ENCODE data around the gene CCDC15.
A peak's percentile ranks its signal among the peaks of the same experiment; 100 is the strongest.
"Not testable (repeated sequence)": the region's sequence is repeated elsewhere in the genome, so short reads cannot be mapped to it uniquely, and the experiment has no call there.

Gene CCDC15

GRCh38 chr11:125036933-125037332 lies 82.9 kb downstream of the CCDC15 start:
- Histone ChIP-seq H3K4me1 (ENCODE audit: insufficient read depth, poor library complexity, severe bottlenecking) (peaks cover 4% of the 10 kb centered on the region), H3K27me3 (ENCODE audit: insufficient read depth, poor library complexity, severe bottlenecking) (no peaks in the 10 kb centered on the region), H3K4me3 (ENCODE audit: severe bottlenecking) (no peak overlapping the region), H3K36me3 (ENCODE audit: low read depth) (peaks cover 15% of the 10 kb centered on the region), H3K9me3 (ENCODE audit: severe bottlenecking) (no peaks in the 10 kb centered on the region), H3K27ac (ENCODE audit: poor library complexity, severe bottlenecking) (peak overlapping the region; percentile 6)
- DNase-seq (ENCODE audit: low spot score) = no peak
- ATAC-seq (ENCODE audit: low read depth) = peak; percentile 56; the same call in 1 of the 3 replicates
- TF ChIP-seq, protein P1, sequence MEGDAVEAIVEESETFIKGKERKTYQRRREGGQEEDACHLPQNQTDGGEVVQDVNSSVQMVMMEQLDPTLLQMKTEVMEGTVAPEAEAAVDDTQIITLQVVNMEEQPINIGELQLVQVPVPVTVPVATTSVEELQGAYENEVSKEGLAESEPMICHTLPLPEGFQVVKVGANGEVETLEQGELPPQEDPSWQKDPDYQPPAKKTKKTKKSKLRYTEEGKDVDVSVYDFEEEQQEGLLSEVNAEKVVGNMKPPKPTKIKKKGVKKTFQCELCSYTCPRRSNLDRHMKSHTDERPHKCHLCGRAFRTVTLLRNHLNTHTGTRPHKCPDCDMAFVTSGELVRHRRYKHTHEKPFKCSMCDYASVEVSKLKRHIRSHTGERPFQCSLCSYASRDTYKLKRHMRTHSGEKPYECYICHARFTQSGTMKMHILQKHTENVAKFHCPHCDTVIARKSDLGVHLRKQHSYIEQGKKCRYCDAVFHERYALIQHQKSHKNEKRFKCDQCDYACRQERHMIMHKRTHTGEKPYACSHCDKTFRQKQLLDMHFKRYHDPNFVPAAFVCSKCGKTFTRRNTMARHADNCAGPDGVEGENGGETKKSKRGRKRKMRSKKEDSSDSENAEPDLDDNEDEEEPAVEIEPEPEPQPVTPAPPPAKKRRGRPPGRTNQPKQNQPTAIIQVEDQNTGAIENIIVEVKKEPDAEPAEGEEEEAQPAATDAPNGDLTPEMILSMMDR (IDR thresholded peaks at IDR 0.05; ENCODE audit: poor library complexity, severe bottlenecking) = no peak

DNA sequence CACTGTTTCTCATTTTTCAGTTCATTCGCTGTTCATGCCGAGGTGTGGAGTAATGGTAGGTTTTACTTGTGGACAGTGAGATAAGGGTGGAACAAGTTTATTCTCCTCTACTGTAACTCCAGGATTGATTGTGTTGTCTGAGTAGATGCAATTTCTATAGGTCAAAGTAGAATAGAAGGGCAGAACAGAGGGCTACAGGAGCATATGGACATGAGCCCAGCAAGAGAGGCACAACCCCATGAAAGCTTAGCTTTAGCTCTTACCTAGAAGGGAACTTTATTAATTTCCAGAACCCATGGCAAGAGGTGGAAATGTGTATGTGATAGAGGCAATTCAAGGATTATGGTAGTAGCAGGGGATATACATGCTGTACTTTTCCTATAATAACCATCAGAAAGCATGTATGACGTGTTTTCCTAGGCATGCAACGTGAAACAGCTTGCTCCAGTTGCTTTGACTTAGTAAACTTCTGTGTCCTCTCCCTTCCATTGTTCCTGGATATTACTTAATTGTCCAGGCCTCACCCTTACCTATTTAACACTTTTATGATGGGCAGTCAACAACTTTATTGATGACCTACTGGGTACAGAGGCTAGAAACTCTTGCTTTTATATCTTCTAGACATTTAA lies 95.3 kb downstream of the CCDC15 start:
- no peak overlapping the region for H3K4me3 ChIP-seq (ENCODE audit: severe bottlenecking)
- peak overlapping the region; percentile 9 for H3K27ac ChIP-seq (ENCODE audit: poor library complexity, severe bottlenecking)
- H3K36me3 ChIP-seq (ENCODE audit: low read depth) = no peaks in the 10 kb centered on the region
- ATAC-seq (ENCODE audit: low read depth) (peak; percentile 57; the same call in 2 of the 3 replicates), DNase-seq (ENCODE audit: low spot score) (no peak)
- no peaks in the 10 kb centered on the region for H3K27me3 ChIP-seq (ENCODE audit: insufficient read depth, poor library complexity, severe bottlenecking)
- peaks cover 12% of the 10 kb centered on the region for H3K4me1 ChIP-seq (ENCODE audit: insufficient read depth, poor library complexity, severe bottlenecking)
- TF ChIP-seq, protein P1 (IDR thresholded peaks at IDR 0.05; ENCODE audit: poor library complexity, severe bottlenecking) = no peak
- no peaks in the 10 kb centered on the region for H3K9me3 ChIP-seq (ENCODE audit: severe bottlenecking)

GRCh38 chr11:125052047-125052446 lies 98.0 kb downstream of the CCDC15 start:
- peaks cover 12% of the 10 kb centered on the region for H3K4me1 ChIP-seq (ENCODE audit: insufficient read depth, poor library complexity, severe bottlenecking)
- DNase-seq (ENCODE audit: low spot score) = no peak

GRCh38 chr11:125053167-125053566 lies 99.2 kb downstream of the CCDC15 start:
- Histone ChIP-seq H3K4me1 (ENCODE audit: insufficient read depth, poor library complexity, severe bottlenecking) (peaks cover 12% of the 10 kb centered on the region), H3K27me3 (ENCODE audit: insufficient read depth, poor library complexity, severe bottlenecking) (no peaks in the 10 kb centered on the region), H3K9me3 (ENCODE audit: severe bottlenecking) (no peaks in the 10 kb centered on the region), H3K36me3 (ENCODE audit: low read depth) (no peaks in the 10 kb centered on the region), H3K4me3 (ENCODE audit: severe bottlenecking) (no peak overlapping the region), H3K27ac (ENCODE audit: poor library complexity, severe bottlenecking) (no peak overlapping the region)
- ATAC-seq (ENCODE audit: low read depth) = no peak
- no peak for DNase-seq (ENCODE audit: low spot score)
- TF ChIP-seq, protein P1 (IDR thresholded peaks at IDR 0.05; ENCODE audit: poor library complexity, severe bottlenecking) = no peak

More at GRCh38 chr11:125052047-125052446, 98.0 kb downstream of the CCDC15 start:
- no peaks in the 10 kb centered on the region for H3K9me3 ChIP-seq (ENCODE audit: severe bottlenecking)
- no peak overlapping the region for H3K27ac ChIP-seq (ENCODE audit: poor library complexity, severe bottlenecking)
- H3K4me3 ChIP-seq (ENCODE audit: severe bottlenecking) = no peak overlapping the region
- H3K27me3 ChIP-seq (ENCODE audit: insufficient read depth, poor library complexity, severe bottlenecking) = no peaks in the 10 kb centered on the region
- no peak for ATAC-seq (ENCODE audit: low read depth)
- TF ChIP-seq, protein P1 (IDR thresholded peaks at IDR 0.05; ENCODE audit: poor library complexity, severe bottlenecking) = no peak
- H3K36me3 ChIP-seq (ENCODE audit: low read depth) = no peaks in the 10 kb centered on the region

DNA sequence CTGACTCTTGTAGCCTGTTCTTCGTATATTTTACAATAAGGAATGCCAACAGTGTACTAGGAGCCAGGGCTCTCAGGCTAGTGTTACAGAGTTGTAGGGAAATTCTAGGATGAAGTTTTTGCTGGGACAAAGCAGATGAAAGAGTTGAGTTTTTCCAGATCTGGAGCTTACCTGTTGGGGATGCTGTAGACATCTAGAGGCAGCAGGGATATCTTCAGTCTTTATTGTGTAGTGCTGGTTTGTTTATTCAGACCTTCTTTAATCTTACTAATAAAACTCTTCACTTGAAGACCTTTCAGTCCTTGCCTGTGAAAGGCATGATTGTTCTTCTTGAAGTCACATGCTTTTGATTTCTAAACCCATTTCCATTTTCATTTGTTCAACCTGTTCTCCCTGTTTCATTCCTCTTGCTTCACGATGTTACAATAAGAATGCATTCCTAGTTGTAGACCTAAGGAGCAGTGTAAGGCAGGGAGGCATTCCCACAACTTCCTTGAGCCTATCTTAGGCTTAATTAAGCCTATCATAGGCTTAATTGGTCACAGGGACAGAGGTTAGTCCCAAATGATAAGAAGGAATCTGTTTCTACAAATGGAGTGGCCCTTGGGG lies 101.2 kb downstream of the CCDC15 start:
- ATAC-seq (ENCODE audit: low read depth) = no peak
- TF ChIP-seq, protein P1 (IDR thresholded peaks at IDR 0.05; ENCODE audit: poor library complexity, severe bottlenecking) = no peak
- DNase-seq (ENCODE audit: low spot score) = no peak
- Histone ChIP-seq H3K9me3 (ENCODE audit: severe bottlenecking) (no peaks in the 10 kb centered on the region), H3K4me3 (ENCODE audit: severe bottlenecking) (no peak overlapping the region), H3K27ac (ENCODE audit: poor library complexity, severe bottlenecking) (no peak overlapping the region), H3K36me3 (ENCODE audit: low read depth) (no peaks in the 10 kb centered on the region), H3K4me1 (ENCODE audit: insufficient read depth, poor library complexity, severe bottlenecking) (no peaks in the 10 kb centered on the region), H3K27me3 (ENCODE audit: insufficient read depth, poor library complexity, severe bottlenecking) (no peaks in the 10 kb centered on the region)

GRCh38 chr11:125056111-125056510 lies 102.1 kb downstream of the CCDC15 start:
- not testable (repeated sequence) for H3K4me1 ChIP-seq (ENCODE audit: insufficient read depth, poor library complexity, severe bottlenecking); H3K27ac ChIP-seq (ENCODE audit: poor library complexity, severe bottlenecking); H3K4me3 ChIP-seq (ENCODE audit: severe bottlenecking); H3K36me3 ChIP-seq (ENCODE audit: low read depth); H3K9me3 ChIP-seq (ENCODE audit: severe bottlenecking); H3K27me3 ChIP-seq (ENCODE audit: insufficient read depth, poor library complexity, severe bottlenecking); DNase-seq (ENCODE audit: low spot score); ATAC-seq (ENCODE audit: low read depth)
